OCI-LY3 (cell line): ENCODE measurements around the gene CABLES1.

Experiments used
- H2AFZ ChIP-seq: fragments of 200-600, 300-600 bp; shearing (Covaris generic); 2 replicates; pipeline ENCODE4 v1.6.0; 2014; ENCODE audit warnings: antibody characterized with exemption, low read depth, low read length
- H3K27ac ChIP-seq: fragments of 200-600, 300-600 bp; sonication (generic); 2 replicates; pipeline ENCODE4 v1.5.1; 2014; ENCODE audit warnings: mild to moderate bottlenecking, low read length, moderate library complexity, mixed read lengths
- H3K27me3 ChIP-seq: fragments of 200-600, 300-600 bp; sonication (generic); 2 replicates; pipeline ENCODE4 v1.6.1; 2014; ENCODE audit warnings: low read depth, low read length, mixed read lengths
- H3K36me3 ChIP-seq: fragments of 200-600, 300-600 bp; sonication (generic); replicated peaks from 2 replicates; pipeline ENCODE3; 2014; ENCODE audit warnings: low read depth, low read length, mixed read lengths
- H3K4me1 ChIP-seq: fragments of 300-600, 200-600 bp; sonication (generic); 2 replicates; pipeline ENCODE4 v1.6.1; 2014; ENCODE audit warnings: low read length, mixed read lengths
- H3K4me2 ChIP-seq: fragments of 200-600, 300-600 bp; sonication (generic); 2 replicates; pipeline ENCODE4 v1.6.1; 2014; ENCODE audit warnings: low read length, mixed read lengths
- H3K4me3 ChIP-seq: fragments of 300-600, 200-600 bp; sonication (generic); 2 replicates; pipeline ENCODE4 v1.5.1; 2014; ENCODE audit warnings: antibody characterized with exemption, mild to moderate bottlenecking, low read length, moderate library complexity
- H3K79me2 ChIP-seq: fragments of 300-600, 200-600 bp; shearing (Covaris generic); 2 replicates; pipeline ENCODE4 v1.6.1; 2014; ENCODE audit warnings: mild to moderate bottlenecking, low read length, mixed read lengths
- H3K9ac ChIP-seq: fragments of 300-600, 200-600 bp; shearing (Covaris generic); 2 replicates; pipeline ENCODE4 v1.6.0; 2014; ENCODE audit warnings: mild to moderate bottlenecking, low read length, moderate library complexity
- H3K9me3 ChIP-seq: fragments of 200-600, 300-600 bp; shearing (Covaris generic); 2 replicates; pipeline ENCODE4 v1.6.1; 2014; ENCODE audit warnings: low read length, mixed read lengths; ENCODE audit not compliant: insufficient read depth
- H4K20me1 ChIP-seq: fragments of 200-600, 300-600 bp; sonication (generic); 2 replicates; pipeline ENCODE4 v1.6.1; 2016; ENCODE audit warnings: low read length, mixed read lengths; ENCODE audit not compliant: insufficient read depth
- EZH2phosphoT487 ChIP-seq: fragments of 200-600 bp; shearing (Covaris generic); IDR thresholded peaks from 2 replicates; pipeline ENCODE4 v1.6.1; 2018; ENCODE audit warnings: antibody characterized with exemption, mixed run types, low read depth
- TF ChIP-seq, protein P1 (sequence below): fragments of 200-600, 300-600 bp; sonication (generic); IDR thresholded peaks from 2 replicates; pipeline ENCODE4 v1.5.1; 2014; ENCODE audit warnings: antibody characterized with exemption, low read length, low read depth

CABLES1 gene

DNA sequence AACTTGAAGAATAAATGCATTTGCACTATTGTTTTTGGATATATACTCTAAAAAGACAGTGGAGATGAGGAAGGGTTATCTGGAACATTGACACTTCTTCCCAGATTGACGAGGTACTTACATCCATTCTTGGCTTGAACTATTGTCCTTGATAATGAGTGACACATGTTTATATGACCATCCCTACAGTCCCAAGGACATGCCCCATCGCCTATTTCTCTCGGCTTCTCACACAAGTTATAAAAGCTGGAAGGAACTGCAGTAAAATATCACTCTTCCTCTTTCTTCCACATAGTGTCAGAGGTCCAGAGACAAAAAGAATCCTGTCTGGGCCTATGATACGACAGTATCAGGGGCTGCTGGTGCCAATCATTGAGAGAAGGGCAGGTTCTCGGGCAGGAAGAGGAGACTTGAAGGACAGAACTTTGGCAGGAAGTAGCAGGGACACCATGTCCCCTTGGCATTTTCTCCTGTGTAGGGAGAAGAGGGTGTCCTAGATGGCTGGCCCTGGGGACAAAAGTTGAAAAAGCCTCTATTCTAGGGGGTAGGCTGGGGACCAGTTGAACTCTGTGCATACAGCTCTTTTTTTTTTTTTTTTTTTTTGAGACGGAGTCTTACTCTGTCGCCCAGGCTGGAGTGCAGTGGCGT is 5.8 kb upstream of the CABLES1 start:
- Histone ChIP-seq H3K79me2 (no peaks in the 10 kb centered on the region), H2AFZ (no peak overlapping the region), H4K20me1 (no peaks in the 10 kb centered on the region), H3K27me3 (no peaks in the 10 kb centered on the region), H3K9ac (no peak overlapping the region), H3K9me3 (no peaks in the 10 kb centered on the region), H3K4me3 (no peak overlapping the region), H3K4me2 (no peak overlapping the region), H3K4me1 (peaks cover 50% of the 10 kb centered on the region), H3K36me3 (no peaks in the 10 kb centered on the region), H3K27ac (no peak overlapping the region)
- TF ChIP-seq, protein P1, sequence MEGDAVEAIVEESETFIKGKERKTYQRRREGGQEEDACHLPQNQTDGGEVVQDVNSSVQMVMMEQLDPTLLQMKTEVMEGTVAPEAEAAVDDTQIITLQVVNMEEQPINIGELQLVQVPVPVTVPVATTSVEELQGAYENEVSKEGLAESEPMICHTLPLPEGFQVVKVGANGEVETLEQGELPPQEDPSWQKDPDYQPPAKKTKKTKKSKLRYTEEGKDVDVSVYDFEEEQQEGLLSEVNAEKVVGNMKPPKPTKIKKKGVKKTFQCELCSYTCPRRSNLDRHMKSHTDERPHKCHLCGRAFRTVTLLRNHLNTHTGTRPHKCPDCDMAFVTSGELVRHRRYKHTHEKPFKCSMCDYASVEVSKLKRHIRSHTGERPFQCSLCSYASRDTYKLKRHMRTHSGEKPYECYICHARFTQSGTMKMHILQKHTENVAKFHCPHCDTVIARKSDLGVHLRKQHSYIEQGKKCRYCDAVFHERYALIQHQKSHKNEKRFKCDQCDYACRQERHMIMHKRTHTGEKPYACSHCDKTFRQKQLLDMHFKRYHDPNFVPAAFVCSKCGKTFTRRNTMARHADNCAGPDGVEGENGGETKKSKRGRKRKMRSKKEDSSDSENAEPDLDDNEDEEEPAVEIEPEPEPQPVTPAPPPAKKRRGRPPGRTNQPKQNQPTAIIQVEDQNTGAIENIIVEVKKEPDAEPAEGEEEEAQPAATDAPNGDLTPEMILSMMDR: no peak
- no peak for TF ChIP-seq EZH2phosphoT487

DNA sequence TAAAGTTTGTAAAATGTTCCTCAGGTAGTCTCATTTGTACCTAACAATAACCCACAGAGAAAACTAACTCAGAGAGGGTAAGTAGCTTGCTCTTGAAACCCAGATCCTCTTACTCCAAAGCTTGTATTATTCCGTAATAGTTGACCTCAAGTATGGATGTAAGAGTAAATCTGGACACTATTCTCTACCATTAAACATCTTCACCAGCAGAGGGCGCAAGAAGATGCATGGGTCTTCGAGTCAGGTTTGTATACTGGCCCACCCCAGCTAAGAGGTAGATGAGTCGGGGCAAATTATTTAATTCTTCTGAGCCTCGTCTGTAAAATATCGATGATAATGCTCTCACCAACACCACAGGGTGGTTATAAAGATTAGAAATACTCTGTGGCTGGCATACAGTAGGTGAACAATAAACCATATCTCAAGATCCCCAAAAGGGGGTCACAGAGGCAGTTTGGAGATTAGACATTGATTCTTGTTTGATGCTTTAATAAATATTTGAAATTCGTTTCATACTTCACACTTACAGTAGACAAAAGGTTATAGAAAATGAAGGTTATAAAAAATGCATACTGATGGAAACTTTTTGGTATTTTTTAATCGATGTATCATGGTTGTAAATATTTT is 3.5 kb upstream of the CABLES1 start:
- Histone ChIP-seq H3K79me2 (peaks cover 14% of the 10 kb centered on the region), H3K36me3 (peaks cover under 1% of the 10 kb centered on the region), H3K4me1 (peaks cover 43% of the 10 kb centered on the region), H3K9me3 (no peaks in the 10 kb centered on the region), H3K27ac (peak overlapping the region; percentile 57), H4K20me1 (no peaks in the 10 kb centered on the region), H3K9ac (peak overlapping the region; percentile 38), H2AFZ (peak overlapping the region; percentile 81), H3K4me2 (peak overlapping the region; percentile 72), H3K4me3 (peak overlapping the region; percentile 33), H3K27me3 (no peaks in the 10 kb centered on the region)
- TF ChIP-seq EZH2phosphoT487: no peak
- TF ChIP-seq, protein P1: peak; percentile 85

DNA sequence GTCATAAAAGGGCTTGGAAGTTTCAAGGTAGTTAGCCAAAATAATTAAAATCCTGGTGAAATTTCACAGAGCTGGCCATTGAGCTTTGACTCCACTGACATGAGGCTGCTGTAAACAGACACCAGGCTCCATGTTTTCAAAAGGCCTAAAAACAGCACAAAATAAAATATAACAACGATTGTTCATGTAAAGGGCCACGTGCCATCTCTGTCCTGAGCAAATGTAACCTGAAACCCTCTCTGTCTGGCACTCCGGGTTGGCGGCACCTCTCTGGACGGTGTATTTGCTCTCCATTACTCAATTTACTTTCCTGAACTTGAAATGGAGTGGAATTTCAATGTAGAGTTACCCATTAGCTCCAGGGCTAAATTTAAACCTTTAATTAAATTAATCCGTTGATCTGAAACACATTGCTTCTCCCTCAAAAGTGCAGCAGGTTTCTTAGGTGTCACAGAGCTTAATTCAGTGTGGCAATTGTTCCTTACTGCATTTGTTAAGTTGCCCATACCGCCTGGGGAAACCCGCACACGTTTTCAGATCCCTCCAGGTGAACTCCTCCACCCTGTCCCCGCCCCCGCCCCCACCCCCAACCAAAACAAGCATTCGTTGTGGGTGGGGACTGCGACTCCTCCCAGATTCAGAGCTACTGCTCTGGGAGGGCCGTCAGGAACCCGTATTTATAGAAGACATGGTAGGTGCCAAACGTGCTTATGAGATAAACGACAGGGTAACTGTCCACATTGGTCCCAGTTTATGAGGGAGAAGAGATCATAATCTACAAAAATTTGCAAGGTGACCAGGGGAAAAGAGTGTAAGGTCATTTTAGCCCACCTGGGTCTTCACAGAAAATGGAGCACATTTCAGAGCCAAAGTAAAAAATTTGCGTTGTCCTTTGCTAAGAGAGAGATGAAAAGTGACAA is 1.2 kb upstream of the CABLES1 start:
- H3K9me3 ChIP-seq: no peaks in the 10 kb centered on the region
- peak overlapping the region; percentile 71 for H3K9ac ChIP-seq
- H3K4me1 ChIP-seq: peaks cover 47% of the 10 kb centered on the region
- no peak overlapping the region for H2AFZ ChIP-seq
- H3K27ac ChIP-seq: peak overlapping the region; percentile 93
- H3K27me3 ChIP-seq: peaks cover 2% of the 10 kb centered on the region; the same call in 1 of the 2 replicates
- peaks cover 35% of the 10 kb centered on the region for H3K79me2 ChIP-seq
- H3K36me3 ChIP-seq: peaks cover 16% of the 10 kb centered on the region
- H4K20me1 ChIP-seq: peaks cover 12% of the 10 kb centered on the region
- TF ChIP-seq EZH2phosphoT487: no peak
- TF ChIP-seq, protein P1: no peak
- peak overlapping the region; percentile 96 for H3K4me2 ChIP-seq
- H3K4me3 ChIP-seq: peak overlapping the region; percentile 77
